MCF 10A (cell line): ENCODE results near the gene KRTAP4-5. TPM values are rescaled to one million over a fixed set of nuclear protein-coding genes. Genes with fewer than 3 reads are reported as not detected.

Source experiments
- BruUV-seq: library from RNA; stranded (reverse); fragments of 400-500 nt; replicated peaks from 2 replicates; lab custom pipeline; 2021; lab: Mats Ljungman, UMichigan
- CTCF ChIA-PET: fragments of 300-600 bp; sonication (Branson Sonifier 250); formaldehyde crosslinking; extraction: SDS; loops from one replicate; lab custom pipeline; 2021; ENCODE audit warnings: antibody characterized with exemption, inconsistent platforms; lab: Yijun Ruan, JAX
- POLR2A ChIA-PET: fragments of 300-600, 350-650 bp; sonication (Branson Sonifier 250); formaldehyde crosslinking; extraction: SDS; loops from one replicate; lab custom pipeline; 2020; ENCODE audit warnings: antibody characterized with exemption, inconsistent platforms; lab: Yijun Ruan, JAX
- DNase-seq: peaks from one replicate; pipeline ENCODE4 v3.0.0-alpha.2; 2018; ENCODE audit not compliant: unreplicated experiment
- H3K27ac Mint-ChIP-seq: one replicate; pipeline ENCODE4 v1.8.0; 2022; ENCODE audit warnings: mild to moderate bottlenecking, low read depth, mixed read lengths; ENCODE audit not compliant: unreplicated experiment
- H3K27me3 Mint-ChIP-seq: one replicate; pipeline ENCODE4 v1.8.0; 2022; ENCODE audit warnings: mixed read lengths; ENCODE audit not compliant: insufficient read depth, unreplicated experiment
- H3K36me3 Mint-ChIP-seq: one replicate; pipeline ENCODE4 v1.8.0; 2022; ENCODE audit warnings: mild to moderate bottlenecking, moderate library complexity, mixed read lengths; ENCODE audit not compliant: insufficient read depth, unreplicated experiment
- H3K4me1 Mint-ChIP-seq: one replicate; pipeline ENCODE4 v1.8.0; 2022; ENCODE audit warnings: mixed read lengths; ENCODE audit not compliant: insufficient read depth, unreplicated experiment
- H3K4me3 Mint-ChIP-seq: one replicate; pipeline ENCODE4 v1.8.0; 2022; ENCODE audit warnings: mild to moderate bottlenecking, moderate library complexity, mixed read lengths; ENCODE audit not compliant: unreplicated experiment
- H3K9me3 Mint-ChIP-seq: one replicate; pipeline ENCODE4 v1.8.0; 2022; ENCODE audit warnings: mixed read lengths; ENCODE audit not compliant: unreplicated experiment
- CTCF ChIP-seq: fragments of 200-600 bp; IDR thresholded peaks from one replicate; pipeline ENCODE4 v1.8.0; 2022; ENCODE audit warnings: antibody characterized with exemption, mild to moderate bottlenecking; ENCODE audit not compliant: unreplicated experiment
- intact Hi-C: fragments of 100-400 bp; cut with micrococcal nuclease; formaldehyde crosslinking; loops from 2 replicates; pipeline ENCODE4 v1.14.1; 2022
- total RNA-seq: library from RNA; stranded (reverse); gene quantifications from 2 replicates; pipeline ENCODE4 v1.2.3, GENCODE V29; 2022

The KRTAP4-5 gene
- total RNA-seq, 1 experiment from 2014 or later = not detected

- intact Hi-C loops = no loop called here
- Mint-ChIP-seq H3K36me3 (no peaks in the 10 kb centered on the region), H3K27me3 (peaks cover 28% of the 10 kb centered on the region), H3K9me3 (no peaks in the 10 kb centered on the region), H3K4me1 (no peaks in the 10 kb centered on the region), H3K4me3 (no peak overlapping the region), H3K27ac (no peak overlapping the region)
- no TSS peak for BruUV-seq
- no peak for DNase-seq
- ChIA-PET POLR2A (interaction anchor here (0.9 kb wide), 1 partner anchor 10 kb away, joined by 3 read pairs; no protein-coding TSS in a partner anchor), CTCF (interaction anchor here (0.7 to 1.4 kb wide), 2 partner anchors 34 to 144 kb away, joined by 3 to 5 read pairs; no protein-coding TSS in a partner anchor)
- no peak for TF ChIP-seq CTCF
Measured at GRCh38 chr17:41178341-41178740, 28.7 kb upstream of the KRTAP4-5 start.

GRCh38 chr17:41177727-41178271 lies 28.2 kb upstream of the KRTAP4-5 start, which contains the start of gene KRTAP4-2:
TSS of gene KRTAP4-2 (minus strand) at chr17:41178221. CDS start at chr17:41178164, 57 bp downstream.
- intact Hi-C loops = no loop called here
- CTCF ChIA-PET = interaction anchor here (1.4 kb wide), 1 partner anchor 144 kb away, joined by 5 read pairs; no protein-coding TSS in a partner anchor
- BruUV-seq = no TSS peak
- no peaks in the 10 kb centered on the region for H3K36me3 Mint-ChIP-seq
- DNase-seq = no peak
- POLR2A ChIA-PET = no interaction called here
- H3K9me3 Mint-ChIP-seq = no peaks in the 10 kb centered on the region
- no peak within 1 kb of the TSS for H3K27ac Mint-ChIP-seq
- H3K4me3 Mint-ChIP-seq = no peak within 1 kb of the TSS
- peaks cover 23% of the 10 kb centered on the region for H3K27me3 Mint-ChIP-seq
- H3K4me1 Mint-ChIP-seq = no peaks in the 10 kb centered on the region
- TF ChIP-seq CTCF = no peak

GRCh38 chr17:41176744-41177387 lies 27.2 kb upstream of the KRTAP4-5 start:
- Mint-ChIP-seq H3K27me3 (peaks cover 21% of the 10 kb centered on the region), H3K9me3 (no peaks in the 10 kb centered on the region), H3K36me3 (no peaks in the 10 kb centered on the region), H3K4me1 (no peaks in the 10 kb centered on the region), H3K4me3 (no peak overlapping the region), H3K27ac (no peak overlapping the region)
- BruUV-seq = no TSS peak
- ChIA-PET POLR2A (no interaction called here), CTCF (no interaction called here)
- DNase-seq = no peak
- no peak for TF ChIP-seq CTCF
- intact Hi-C loops = no loop called here

- Mint-ChIP-seq H3K4me1 (no peaks in the 10 kb centered on the region), H3K36me3 (no peaks in the 10 kb centered on the region), H3K27ac (no peak overlapping the region), H3K4me3 (no peak overlapping the region), H3K27me3 (peaks cover 13% of the 10 kb centered on the region), H3K9me3 (no peaks in the 10 kb centered on the region)
- ChIA-PET POLR2A (interaction anchor here (1.0 kb wide), 1 partner anchor 262 kb away, joined by 5 read pairs; no protein-coding TSS in a partner anchor), CTCF (no interaction called here)
- intact Hi-C loops = no loop called here
- no peak for TF ChIP-seq CTCF
- BruUV-seq = no TSS peak
- DNase-seq = no peak
Measured at GRCh38 chr17:41171886-41172285, 22.3 kb upstream of the KRTAP4-5 start.
